ENCODE data around the gene ZNF697.

The ZNF697 gene

DNA sequence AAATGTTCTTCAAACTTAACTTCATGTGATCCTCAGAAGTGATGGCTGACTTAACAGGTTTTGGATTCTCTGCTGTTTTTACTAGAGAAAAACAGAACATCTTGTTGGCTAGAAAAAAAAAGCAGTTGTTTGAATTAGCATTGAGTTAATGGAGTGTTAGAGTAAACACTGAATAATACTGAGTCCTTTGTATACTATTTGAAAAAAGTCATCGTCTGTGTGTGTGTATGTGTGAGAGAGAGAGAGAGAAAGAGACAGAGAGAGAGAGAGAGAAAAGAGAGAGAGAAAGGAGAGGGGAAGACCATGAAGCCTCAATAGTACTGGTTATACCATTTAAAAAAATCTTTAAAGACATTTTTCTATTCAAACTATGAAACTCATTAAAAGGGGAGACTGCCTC is 10.4 kb downstream of the ZNF697 start:
- no peak for DNase-seq (ENCODE audit: low spot score)
- TF ChIP-seq, protein P1, sequence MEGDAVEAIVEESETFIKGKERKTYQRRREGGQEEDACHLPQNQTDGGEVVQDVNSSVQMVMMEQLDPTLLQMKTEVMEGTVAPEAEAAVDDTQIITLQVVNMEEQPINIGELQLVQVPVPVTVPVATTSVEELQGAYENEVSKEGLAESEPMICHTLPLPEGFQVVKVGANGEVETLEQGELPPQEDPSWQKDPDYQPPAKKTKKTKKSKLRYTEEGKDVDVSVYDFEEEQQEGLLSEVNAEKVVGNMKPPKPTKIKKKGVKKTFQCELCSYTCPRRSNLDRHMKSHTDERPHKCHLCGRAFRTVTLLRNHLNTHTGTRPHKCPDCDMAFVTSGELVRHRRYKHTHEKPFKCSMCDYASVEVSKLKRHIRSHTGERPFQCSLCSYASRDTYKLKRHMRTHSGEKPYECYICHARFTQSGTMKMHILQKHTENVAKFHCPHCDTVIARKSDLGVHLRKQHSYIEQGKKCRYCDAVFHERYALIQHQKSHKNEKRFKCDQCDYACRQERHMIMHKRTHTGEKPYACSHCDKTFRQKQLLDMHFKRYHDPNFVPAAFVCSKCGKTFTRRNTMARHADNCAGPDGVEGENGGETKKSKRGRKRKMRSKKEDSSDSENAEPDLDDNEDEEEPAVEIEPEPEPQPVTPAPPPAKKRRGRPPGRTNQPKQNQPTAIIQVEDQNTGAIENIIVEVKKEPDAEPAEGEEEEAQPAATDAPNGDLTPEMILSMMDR (IDR thresholded peaks at IDR 0.05; ENCODE audit: extremely low read depth, missing control alignments): no peak

DNA sequence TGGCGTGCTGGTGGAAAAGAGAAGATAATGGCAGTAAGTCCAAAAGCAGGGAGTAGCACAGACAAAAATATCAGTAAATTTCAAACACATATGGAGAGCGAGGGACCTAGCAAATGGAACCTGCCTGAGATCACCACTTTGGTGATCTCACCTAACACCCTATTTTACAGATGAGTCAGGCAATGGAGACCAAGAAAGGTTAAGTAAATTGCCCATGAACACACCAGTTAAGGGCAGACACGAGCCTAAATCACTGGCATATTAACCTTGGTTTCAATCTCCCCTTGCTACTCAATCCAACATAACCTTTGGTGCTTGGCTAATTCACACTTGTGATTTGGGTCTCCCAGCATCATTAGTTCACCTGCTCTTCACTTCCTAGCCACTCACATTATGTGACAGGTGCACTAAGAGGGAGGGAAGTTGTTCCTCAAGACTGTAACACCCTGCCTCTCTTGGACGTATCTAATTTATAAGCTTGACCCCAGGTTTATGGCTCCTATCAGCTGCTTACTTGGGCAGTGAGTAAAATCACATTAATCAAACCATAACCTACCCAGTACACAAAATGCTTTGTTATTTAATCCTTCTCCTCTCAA is 11.5 kb downstream of the ZNF697 start:
- TF ChIP-seq, protein P1 (IDR thresholded peaks at IDR 0.05; ENCODE audit: extremely low read depth, missing control alignments): no peak
- no peak for DNase-seq (ENCODE audit: low spot score)

DNA sequence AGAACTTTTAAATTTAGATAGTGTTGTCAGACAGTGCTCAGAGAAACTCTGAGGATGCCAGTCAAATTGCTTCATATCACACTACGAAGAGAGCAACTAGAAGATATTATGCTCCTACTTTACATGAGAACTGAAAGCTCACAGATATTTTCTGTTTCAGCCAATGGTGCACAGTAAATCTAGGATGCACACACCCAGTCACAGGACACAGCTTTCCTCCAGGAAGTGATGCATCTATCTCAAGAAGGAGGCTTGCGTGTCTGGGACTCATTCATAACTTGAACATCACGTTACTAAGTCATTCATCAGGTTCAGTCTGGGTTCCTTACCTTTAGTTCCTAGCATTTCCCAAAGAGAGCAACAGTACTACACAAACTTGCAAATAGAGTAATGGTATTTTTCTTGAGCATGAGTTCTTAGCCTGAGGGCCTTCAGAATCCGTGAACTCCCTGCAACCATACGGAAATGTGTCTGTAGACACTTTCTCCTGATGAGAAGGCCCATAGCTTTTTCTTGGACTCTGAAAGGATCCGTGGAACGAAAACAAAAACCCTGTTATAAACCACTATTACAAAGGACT is 12.2 kb downstream of the ZNF697 start:
- TF ChIP-seq, protein P1 (IDR thresholded peaks at IDR 0.05; ENCODE audit: extremely low read depth, missing control alignments): no peak
- DNase-seq (ENCODE audit: low spot score): peak; percentile 56

DNA sequence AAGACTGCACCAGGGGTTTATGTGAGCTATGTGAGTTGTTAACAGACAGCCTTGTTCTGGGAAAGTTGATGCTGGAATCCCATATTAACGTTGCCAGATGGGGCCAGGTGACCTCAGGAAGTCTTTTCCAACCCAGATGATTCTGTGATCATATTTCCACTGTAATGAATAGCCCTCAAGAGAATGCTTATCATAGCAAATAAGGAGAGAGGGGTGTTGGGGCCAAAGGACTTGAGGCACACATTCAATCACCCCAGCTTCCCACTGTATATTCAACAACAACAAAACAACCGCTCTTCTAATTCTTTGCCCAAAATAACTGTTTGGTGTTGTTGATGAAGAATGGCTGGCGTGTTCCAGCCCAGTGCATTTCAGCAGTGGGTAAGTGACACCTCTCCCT is 14.1 kb downstream of the ZNF697 start:
- DNase-seq (ENCODE audit: low spot score): no peak
- TF ChIP-seq, protein P1 (IDR thresholded peaks at IDR 0.05; ENCODE audit: extremely low read depth, missing control alignments): no peak

DNA sequence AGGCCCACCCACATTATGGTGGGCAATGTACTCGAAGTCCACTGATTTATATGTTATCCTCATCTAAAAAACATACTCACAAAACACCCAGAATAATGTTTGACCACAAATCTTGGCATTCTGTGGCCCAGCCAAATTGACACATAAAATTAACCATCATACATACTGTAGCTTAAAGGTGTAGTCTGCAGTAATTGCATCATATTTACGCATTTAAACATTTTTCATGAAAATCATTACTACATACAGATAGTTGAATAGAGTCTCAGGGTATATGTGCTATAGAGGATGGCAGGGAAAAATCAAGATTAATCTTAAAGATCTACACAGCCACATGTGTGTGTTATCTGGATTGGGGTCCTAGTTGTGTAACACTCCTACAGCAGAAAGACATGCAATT is 14.5 kb downstream of the ZNF697 start:
- no peak for DNase-seq (ENCODE audit: low spot score)
- TF ChIP-seq, protein P1 (IDR thresholded peaks at IDR 0.05; ENCODE audit: extremely low read depth, missing control alignments): no peak

DNA sequence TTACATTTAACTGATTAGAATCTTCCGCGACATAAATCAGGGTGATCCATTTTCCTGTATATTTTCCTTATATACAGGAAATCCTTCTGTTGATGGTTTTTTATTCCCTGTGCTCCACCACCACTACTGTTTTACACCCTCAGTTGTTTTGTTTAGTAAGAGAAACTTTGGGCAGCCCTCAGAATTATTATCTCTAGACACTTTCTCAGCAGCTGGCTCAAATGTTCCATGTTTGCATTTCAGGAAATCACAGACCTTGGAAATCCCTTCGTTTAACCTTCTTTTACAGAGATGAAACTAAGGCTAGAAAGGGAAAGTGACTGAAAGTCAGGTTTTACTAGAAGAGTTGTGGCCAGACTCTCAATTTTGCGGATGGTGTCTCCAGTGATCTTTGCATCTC is 15.2 kb downstream of the ZNF697 start:
- TF ChIP-seq, protein P1 (IDR thresholded peaks at IDR 0.05; ENCODE audit: extremely low read depth, missing control alignments): no peak
- DNase-seq (ENCODE audit: low spot score): no peak

DNA sequence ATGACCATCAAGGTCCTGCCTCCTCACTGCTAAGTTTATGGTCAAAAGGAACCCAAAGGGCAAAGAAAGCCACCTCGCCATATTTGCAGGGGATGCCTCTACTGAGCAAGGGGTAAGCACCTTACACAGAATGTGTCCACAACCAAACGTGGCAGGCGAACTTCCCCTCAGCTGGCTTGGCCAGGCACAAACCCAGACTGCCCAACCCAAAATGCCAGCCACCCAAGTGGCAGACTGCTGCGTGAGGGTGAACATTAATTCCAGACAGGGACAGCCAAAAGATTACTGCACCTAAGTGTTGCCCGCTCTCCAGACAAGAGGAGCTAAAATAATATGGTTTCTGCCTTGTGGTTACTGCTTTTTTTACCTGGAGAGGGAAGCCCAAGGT is 16.0 kb downstream of the ZNF697 start:
- DNase-seq (ENCODE audit: low spot score): peak; percentile 21
- TF ChIP-seq, protein P1 (IDR thresholded peaks at IDR 0.05; ENCODE audit: extremely low read depth, missing control alignments): no peak

Measured in GM20000 (cell line).